Astrocyte (in vitro differentiated cells and primary cell): ENCODE results near the gene XAGE2. TPM values are rescaled to one million over a fixed set of nuclear protein-coding genes. Genes with fewer than 3 reads are reported as not detected.

ENCODE experiments used
- DNase-seq: peaks from one replicate; pipeline ENCODE4 v3.0.0-alpha.2; 2010; ENCODE audit warnings: low read depth
- FAIRE-seq: peaks from 2 replicates; lab custom pipeline; 2011; peaks lifted over from hg19 to GRCh38; lab: Jason Lieb, UNC
- H2AFZ ChIP-seq: 2 replicates; pipeline ENCODE4 v1.6.0; 2012; ENCODE audit warnings: low read depth, low read length, inconsistent platforms
- H3K27ac ChIP-seq: 2 replicates; pipeline ENCODE4 v1.5.1; 2011; ENCODE audit warnings: low read depth, low read length, inconsistent platforms
- H3K27me3 ChIP-seq: 2 replicates; pipeline ENCODE4 v1.6.0; 2011; ENCODE audit warnings: low read length, inconsistent platforms; ENCODE audit not compliant: insufficient read depth
- H3K36me3 ChIP-seq: 2 replicates; pipeline ENCODE4 v1.5.1; 2011; ENCODE audit warnings: low read length, inconsistent platforms; ENCODE audit not compliant: insufficient read depth
- H3K4me1 ChIP-seq: 2 replicates; pipeline ENCODE4 v1.5.1; 2011; ENCODE audit warnings: low read length, inconsistent platforms; ENCODE audit not compliant: insufficient read depth
- H3K4me2 ChIP-seq: 2 replicates; pipeline ENCODE4 v1.6.0; 2012; ENCODE audit warnings: low read length, inconsistent platforms
- H3K4me3 ChIP-seq: 2 replicates; pipeline ENCODE4 v1.5.1; 2011; ENCODE audit warnings: low read depth, mild to moderate bottlenecking, low read length, inconsistent platforms; ENCODE audit not compliant: insufficient read depth
- H3K79me2 ChIP-seq: 2 replicates; pipeline ENCODE4 v1.6.0; 2012; ENCODE audit warnings: mild to moderate bottlenecking, low read length, inconsistent platforms; ENCODE audit not compliant: insufficient read depth
- H3K9ac ChIP-seq: 2 replicates; pipeline ENCODE4 v1.6.0; 2012; ENCODE audit warnings: mild to moderate bottlenecking, low read length, inconsistent platforms
- H3K9me3 ChIP-seq: 2 replicates; pipeline ENCODE4 v1.5.1; 2012; ENCODE audit warnings: low read depth, mild to moderate bottlenecking, low read length, inconsistent platforms; ENCODE audit not compliant: insufficient read depth
- H4K20me1 ChIP-seq: 2 replicates; pipeline ENCODE4 v1.6.0; 2012; ENCODE audit warnings: low read length, inconsistent platforms; ENCODE audit not compliant: insufficient read depth
- H3K27ac Mint-ChIP-seq: one replicate; pipeline ENCODE4 v1.8.0; 2021; ENCODE audit warnings: mild to moderate bottlenecking, mixed read lengths; ENCODE audit not compliant: unreplicated experiment
- H3K27me3 Mint-ChIP-seq: one replicate; pipeline ENCODE4 v1.8.0; 2021; ENCODE audit warnings: low read depth, mixed read lengths; ENCODE audit not compliant: unreplicated experiment
- H3K36me3 Mint-ChIP-seq: one replicate; pipeline ENCODE4 v1.8.0; 2021; ENCODE audit warnings: low read depth, mixed read lengths; ENCODE audit not compliant: unreplicated experiment
- H3K4me1 Mint-ChIP-seq: one replicate; pipeline ENCODE4 v1.8.0; 2021; ENCODE audit warnings: low read depth, mixed read lengths; ENCODE audit not compliant: unreplicated experiment
- H3K4me3 Mint-ChIP-seq: one replicate; pipeline ENCODE4 v1.8.0; 2021; ENCODE audit warnings: mild to moderate bottlenecking, moderate library complexity, mixed read lengths; ENCODE audit not compliant: unreplicated experiment
- H3K9me3 Mint-ChIP-seq: one replicate; pipeline ENCODE4 v1.8.0; 2021; ENCODE audit warnings: mild to moderate bottlenecking, mixed read lengths; ENCODE audit not compliant: unreplicated experiment
- EZH2 ChIP-seq: IDR thresholded peaks from 2 replicates; pipeline ENCODE4 v1.6.1; 2012; ENCODE audit warnings: mild to moderate bottlenecking, low read length, inconsistent platforms; ENCODE audit not compliant: insufficient read depth
- microRNA-seq: library from miRNA; unstranded; fragments of <30 nt; microRNA quantifications from one replicate; pipeline ENCODE4 v1.2.0, GENCODE V29; 2020
- total RNA-seq: library from RNA; stranded (reverse); gene quantifications from 2 replicates; pipeline ENCODE4 v1.2.1, GENCODE V29; 2021
- TF ChIP-seq, protein P1 (sequence below): IDR thresholded peaks from 2 replicates; pipeline ENCODE4 v1.5.1; 2011; ENCODE audit warnings: low read depth, mild to moderate bottlenecking, inconsistent platforms, low read length, moderate library complexity; ENCODE audit not compliant: insufficient read depth

Gene XAGE2
- total RNA-seq, 1 donor from 2014 or later: not detected

DNA sequence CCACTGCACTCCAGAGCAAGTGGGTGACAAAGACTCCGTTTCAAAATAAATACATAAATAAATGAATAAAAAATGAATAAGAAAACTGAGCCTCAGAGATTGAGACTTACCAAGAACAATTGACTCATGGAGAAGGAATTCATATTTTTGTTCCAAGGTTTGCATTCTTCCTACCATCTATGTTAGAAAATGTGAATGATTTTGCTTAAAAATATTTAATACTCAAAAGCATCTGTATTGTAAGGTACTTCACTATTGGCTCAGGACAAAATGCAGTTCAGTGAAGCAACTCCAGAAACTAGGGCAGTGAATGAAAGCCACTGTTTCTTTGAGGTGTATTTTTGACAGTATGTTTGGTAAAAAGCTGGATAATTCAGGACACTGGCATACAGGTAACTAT, 54.1 kb downstream of the XAGE2 start:
- DNase-seq: peak; percentile 71
- peaks cover 18% of the 10 kb centered on the region for H3K4me1 Mint-ChIP-seq
- Histone ChIP-seq H3K4me1 (peaks cover 5% of the 10 kb centered on the region), H3K27ac (no peak overlapping the region), H3K9ac (no peak overlapping the region), H4K20me1 (no peaks in the 10 kb centered on the region), H3K4me3 (no peak overlapping the region), H3K4me2 (no peak overlapping the region), H2AFZ (no peak overlapping the region), H3K36me3 (no peaks in the 10 kb centered on the region), H3K27me3 (no peaks in the 10 kb centered on the region), H3K79me2 (no peaks in the 10 kb centered on the region), H3K9me3 (no peaks in the 10 kb centered on the region)
- FAIRE-seq: peak; percentile 97
- H3K9me3 Mint-ChIP-seq: no peaks in the 10 kb centered on the region
- no peak overlapping the region for H3K4me3 Mint-ChIP-seq
- no peaks in the 10 kb centered on the region for H3K36me3 Mint-ChIP-seq
- no peak overlapping the region for H3K27ac Mint-ChIP-seq
- TF ChIP-seq, protein P1, sequence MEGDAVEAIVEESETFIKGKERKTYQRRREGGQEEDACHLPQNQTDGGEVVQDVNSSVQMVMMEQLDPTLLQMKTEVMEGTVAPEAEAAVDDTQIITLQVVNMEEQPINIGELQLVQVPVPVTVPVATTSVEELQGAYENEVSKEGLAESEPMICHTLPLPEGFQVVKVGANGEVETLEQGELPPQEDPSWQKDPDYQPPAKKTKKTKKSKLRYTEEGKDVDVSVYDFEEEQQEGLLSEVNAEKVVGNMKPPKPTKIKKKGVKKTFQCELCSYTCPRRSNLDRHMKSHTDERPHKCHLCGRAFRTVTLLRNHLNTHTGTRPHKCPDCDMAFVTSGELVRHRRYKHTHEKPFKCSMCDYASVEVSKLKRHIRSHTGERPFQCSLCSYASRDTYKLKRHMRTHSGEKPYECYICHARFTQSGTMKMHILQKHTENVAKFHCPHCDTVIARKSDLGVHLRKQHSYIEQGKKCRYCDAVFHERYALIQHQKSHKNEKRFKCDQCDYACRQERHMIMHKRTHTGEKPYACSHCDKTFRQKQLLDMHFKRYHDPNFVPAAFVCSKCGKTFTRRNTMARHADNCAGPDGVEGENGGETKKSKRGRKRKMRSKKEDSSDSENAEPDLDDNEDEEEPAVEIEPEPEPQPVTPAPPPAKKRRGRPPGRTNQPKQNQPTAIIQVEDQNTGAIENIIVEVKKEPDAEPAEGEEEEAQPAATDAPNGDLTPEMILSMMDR: no peak
- TF ChIP-seq EZH2: no peak
- no peaks in the 10 kb centered on the region for H3K27me3 Mint-ChIP-seq

DNA sequence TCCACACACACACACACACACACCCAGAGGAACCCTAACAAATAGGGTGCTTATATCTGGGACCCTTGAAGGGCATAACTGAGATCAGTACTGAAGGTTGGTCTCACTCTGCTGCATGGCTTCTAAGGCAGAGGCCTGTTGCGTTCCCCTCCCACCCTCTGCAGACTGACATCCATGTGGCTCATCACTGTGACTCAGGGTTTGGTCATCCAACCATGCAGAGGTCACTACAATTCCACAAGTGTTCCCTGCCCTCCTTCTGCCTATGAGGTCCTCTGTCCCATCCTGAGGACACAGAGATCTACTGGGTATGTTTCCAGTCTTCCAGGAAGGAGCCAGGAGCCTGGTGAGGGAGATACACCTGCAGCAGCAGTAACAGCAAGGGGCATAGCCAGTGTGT, 55.8 kb downstream of the XAGE2 start:
- no peaks in the 10 kb centered on the region for H3K36me3 ChIP-seq
- no peaks in the 10 kb centered on the region for H3K79me2 ChIP-seq
- no peaks in the 10 kb centered on the region for H3K36me3 Mint-ChIP-seq
- no peaks in the 10 kb centered on the region for H3K9me3 Mint-ChIP-seq
- H3K4me2 ChIP-seq: peak overlapping the region; percentile 33
- no peaks in the 10 kb centered on the region for H4K20me1 ChIP-seq
- DNase-seq (peak; percentile 16), FAIRE-seq (peak; percentile 96)
- no peaks in the 10 kb centered on the region for H3K9me3 ChIP-seq
- H3K27me3 Mint-ChIP-seq: no peaks in the 10 kb centered on the region
- no peak overlapping the region for H3K9ac ChIP-seq
- no peak overlapping the region for H3K4me3 Mint-ChIP-seq
- H3K27ac Mint-ChIP-seq: no peak overlapping the region
- H3K27ac ChIP-seq: no peak overlapping the region
- no peaks in the 10 kb centered on the region for H3K27me3 ChIP-seq
- peaks cover 18% of the 10 kb centered on the region for H3K4me1 Mint-ChIP-seq
- no peak overlapping the region for H2AFZ ChIP-seq
- TF ChIP-seq EZH2: no peak
- TF ChIP-seq, protein P1: no peak
- H3K4me1 ChIP-seq: peaks cover 5% of the 10 kb centered on the region
- no peak overlapping the region for H3K4me3 ChIP-seq

Small RNA genes lying within 50 kb of the gene (microRNA-seq; reads per million reads assigned to microRNA genes)
- gene MIR8088: not detected

Other genes starting within 250 kb of the XAGE2 start
- 96.3 and 129 TPM in 2 replicates for gene MAGED4, start 184.1 kb upstream of the XAGE2 start, total RNA-seq
- not detected in 2 replicates for gene XAGE1A, start 126.8 kb downstream of the XAGE2 start, total RNA-seq
- not detected in 2 replicates for gene XAGE1B, start 148.0 kb downstream of the XAGE2 start, total RNA-seq